IMR-90 (cell line): Measurements from ENCODE around the gene HORMAD2. TPM values are rescaled to one million over a fixed set of nuclear protein-coding genes. Genes with fewer than 3 reads are reported as not detected.

Experiments used
- ATAC-seq: fragments of 200-7000 bp; cut with Tn5 transposase; 2 replicates; pipeline ENCODE4 v1.9.1; 2020; ENCODE audit warnings: low read depth, mild to moderate bottlenecking, moderate library complexity
- BruUV-seq: library from RNA; stranded (reverse); fragments of 400-500 nt; replicated peaks from 2 replicates; lab custom pipeline; 2021; lab: Mats Ljungman, UMichigan
- CTCF ChIA-PET: fragments of 300-600 bp; formaldehyde crosslinking; extraction: SDS; loops from one replicate; lab custom pipeline; 2021; ENCODE audit warnings: antibody characterized with exemption; lab: Yijun Ruan, JAX
- POLR2A ChIA-PET: fragments of 300-600 bp; sonication (Branson Sonifier 250); formaldehyde crosslinking; loops from one replicate; lab custom pipeline; 2022; ENCODE audit warnings: antibody characterized with exemption; ENCODE audit not compliant: unreplicated experiment; lab: Charles Lee
- DNase-seq: peaks from one replicate; pipeline ENCODE4 v3.0.0; 2013
- H2AFZ ChIP-seq: replicated peaks from 2 replicates; pipeline ENCODE3; 2013; ENCODE audit warnings: low read length, mild to moderate bottlenecking; ENCODE audit not compliant: poor library complexity
- H2AK5ac ChIP-seq: 2 replicates; pipeline ENCODE4 v1.6.1; 2013; ENCODE audit warnings: low read depth, low read length, inconsistent platforms
- H2AK9ac ChIP-seq: replicated peaks from 2 replicates; pipeline ENCODE3; 2013; ENCODE audit warnings: mild to moderate bottlenecking, low read depth, low read length, moderate library complexity; ENCODE audit not compliant: poor library complexity
- H2BK120ac ChIP-seq: 2 replicates; pipeline ENCODE4 v1.6.1; 2013; ENCODE audit warnings: low read depth, low read length, inconsistent platforms
- H2BK15ac ChIP-seq: 3 replicates; pipeline ENCODE4 v1.6.1; 2013; ENCODE audit warnings: low read depth, low read length, inconsistent platforms
- H2BK20ac ChIP-seq: 2 replicates; pipeline ENCODE4 v1.6.1; 2013; ENCODE audit warnings: low read depth, mild to moderate bottlenecking, inconsistent platforms, low read length, moderate library complexity
- H2BK5ac ChIP-seq: 2 replicates; pipeline ENCODE4 v1.6.1; 2013; ENCODE audit warnings: mild to moderate bottlenecking, low read depth, low read length, inconsistent platforms; ENCODE audit not compliant: poor library complexity, severe bottlenecking
- H3K14ac ChIP-seq: replicated peaks from 2 replicates; pipeline ENCODE4 v1.6.1; 2013; ENCODE audit warnings: low read depth, low read length, inconsistent platforms
- H3K18ac ChIP-seq: 2 replicates; pipeline ENCODE4 v1.6.1; 2013; ENCODE audit warnings: low read depth, low read length, control low read depth
- H3K23ac ChIP-seq: 2 replicates; pipeline ENCODE4 v1.6.1; 2013; ENCODE audit warnings: low read depth, low read length, inconsistent platforms
- H3K27ac ChIP-seq: 2 replicates; pipeline ENCODE4 v1.5.1; 2013; ENCODE audit warnings: mild to moderate bottlenecking, control low read depth, low read length; ENCODE audit not compliant: insufficient read depth
- H3K27me3 ChIP-seq: 2 replicates; pipeline ENCODE4 v1.6.1; 2013; ENCODE audit warnings: low read length; ENCODE audit not compliant: control insufficient read depth, insufficient read depth
- H3K36me3 ChIP-seq: 2 replicates; pipeline ENCODE4 v1.6.1; 2013; ENCODE audit warnings: low read length, mixed read lengths; ENCODE audit not compliant: control insufficient read depth, insufficient read depth
- H3K4ac ChIP-seq: 2 replicates; pipeline ENCODE4 v1.6.1; 2013; ENCODE audit warnings: low read depth, low read length, inconsistent platforms
- H3K4me1 ChIP-seq: 2 replicates; pipeline ENCODE4 v1.6.1; 2013; ENCODE audit warnings: low read length, mixed read lengths; ENCODE audit not compliant: control insufficient read depth, insufficient read depth
- H3K4me2 ChIP-seq: 2 replicates; pipeline ENCODE4 v1.6.1; 2013; ENCODE audit warnings: low read depth, mild to moderate bottlenecking, control low read depth, low read length, moderate library complexity
- H3K4me3 ChIP-seq: 2 replicates; pipeline ENCODE4 v1.5.1; 2013; ENCODE audit warnings: low read depth, mild to moderate bottlenecking, control low read depth, low read length, moderate library complexity; ENCODE audit not compliant: insufficient read depth
- H3K56ac ChIP-seq: 2 replicates; pipeline ENCODE4 v1.6.1; 2013; ENCODE audit warnings: low read length, inconsistent platforms; ENCODE audit not compliant: insufficient read depth; ENCODE audit errors: extremely low read depth
- H3K79me1 ChIP-seq, 2 experiments: 2 replicates each; pipeline ENCODE4 v1.6.1; 2013; ENCODE audit warnings: low read length in 2 of 2, inconsistent platforms in 1 of 2, low read depth in 1 of 2
- H3K9ac ChIP-seq: 2 replicates; pipeline ENCODE4 v1.6.1; 2013; ENCODE audit warnings: low read depth, low read length, control low read depth
- H3K9me1 ChIP-seq: 2 replicates; pipeline ENCODE4 v1.6.1; 2013; ENCODE audit warnings: low read length, inconsistent platforms; ENCODE audit not compliant: insufficient read depth
- H3K9me3 ChIP-seq: 2 replicates; pipeline ENCODE4 v1.6.1; 2013; ENCODE audit warnings: low read length; ENCODE audit not compliant: control insufficient read depth, insufficient read depth
- H4K20me1 ChIP-seq: 2 replicates; pipeline ENCODE4 v1.6.1; 2013; ENCODE audit warnings: low read length, inconsistent platforms; ENCODE audit not compliant: insufficient read depth
- H4K5ac ChIP-seq: 2 replicates; pipeline ENCODE4 v1.6.1; 2013; ENCODE audit warnings: mild to moderate bottlenecking, low read depth, low read length, control low read depth
- H4K8ac ChIP-seq, 2 experiments: 2 replicates each; pipeline ENCODE4 v1.6.1; 2013; ENCODE audit warnings: low read depth in 2 of 2, low read length in 2 of 2, control low read depth in 1 of 2, inconsistent platforms in 1 of 2
- H4K91ac ChIP-seq: 2 replicates; pipeline ENCODE4 v1.6.1; 2013; ENCODE audit warnings: low read depth, low read length, inconsistent platforms; ENCODE audit not compliant: insufficient read depth
- FOS ChIP-seq: fragments of 150-350 bp; IDR thresholded peaks from 2 replicates; pipeline ENCODE4 v1.6.1; 2016; ENCODE audit warnings: low read depth, low read length
- WGBS, 2 experiments: methylation state at CpG; one replicate each; pipeline versions ENCODE4 v1.1.5 to v1.1.7; 2013; ENCODE audit warnings: missing lambda C conversion rate in 2 of 2; ENCODE audit not compliant: insufficient read length in 1 of 2; ENCODE audit errors: extremely low coverage in 2 of 2; 5-methylcytosine and 5-hydroxymethylcytosine counted together
- dilution Hi-C: fragments of 300-500 bp; cut with HindIII; formaldehyde crosslinking; loops from one replicate; pipeline ENCODE4 v1.14.3; 2018; ENCODE audit warnings: low sequenced_read_pairs; ENCODE audit not compliant: unreplicated experiment
- in situ Hi-C: fragments of 300-500 bp; cut with MboI; formaldehyde crosslinking; loops from 3 replicates; pipeline ENCODE4 v1.14.3; 2019; ENCODE audit warnings: low sequenced_read_pairs, inconsistent platforms, mixed read lengths
- intact Hi-C: fragments of 100-400 bp; cut with micrococcal nuclease; formaldehyde crosslinking; loops from 2 replicates; pipeline ENCODE4 v1.10.0; 2022
- polyA plus RNA-seq, 3 experiments: library from polyadenylated mRNA; depleted of rRNA; stranded (reverse); fragments of >200 nt; gene quantifications; 2 replicates each; pipeline ENCODE4 v1.2.3, GENCODE V29; 2012; ENCODE audit warnings: low replicate concordance in 1 of 3
- total RNA-seq: library from RNA; depleted of rRNA; stranded (reverse); fragments of >200 nt; gene quantifications from 2 replicates; pipeline ENCODE4 v1.2.3, GENCODE V29; 2012; rRNA removed
- TF ChIP-seq, protein P1 (sequence below): fragments of 150-350 bp; IDR thresholded peaks from 2 replicates; pipeline ENCODE4 v1.6.1; 2017; ENCODE audit warnings: mild to moderate bottlenecking, antibody characterized with exemption, low read length, low read depth

HORMAD2 gene
- total and polyA plus RNA-seq, 2 of the 4 experiments (the other 2 are of a cell fraction): not detected

DNA sequence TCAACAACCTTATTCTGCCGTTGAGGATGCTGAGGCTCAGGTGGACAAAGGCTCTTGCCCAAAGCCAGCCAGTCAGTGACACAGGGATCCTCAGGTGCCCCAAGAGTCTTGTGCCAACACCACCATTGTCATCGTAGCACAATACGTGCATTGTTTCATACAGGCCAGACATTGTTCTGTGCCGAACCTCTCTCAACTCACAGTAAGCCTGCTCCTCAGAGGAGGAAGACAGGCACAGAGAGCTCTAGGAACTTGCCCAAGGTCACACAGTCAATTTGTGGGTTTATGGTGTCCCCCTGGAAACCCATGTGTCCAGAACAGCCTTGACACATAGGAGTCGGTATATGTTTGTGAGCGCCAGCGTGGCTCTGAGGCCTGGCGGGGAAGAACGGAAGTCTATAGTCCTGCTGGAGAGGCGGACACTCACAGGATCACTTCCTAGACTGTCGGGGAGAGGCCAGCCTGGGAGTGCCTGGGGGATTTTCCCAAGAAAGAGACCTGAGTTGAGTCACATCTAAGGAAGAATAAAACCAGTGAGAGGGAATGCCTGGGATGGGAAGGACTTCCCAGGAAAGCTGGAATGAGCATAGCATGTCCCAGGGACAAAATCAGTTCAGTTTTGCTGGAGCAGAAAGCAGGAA lies 146.0 kb downstream of the HORMAD2 start:
- no TSS peak for BruUV-seq
- peak overlapping the region; percentile 54; the same call in 2 of the 3 replicates for H2BK15ac ChIP-seq
- H3K4me1 ChIP-seq: peaks cover 13% of the 10 kb centered on the region
- H2AK9ac ChIP-seq: peak overlapping the region; percentile 74
- no peak overlapping the region for H3K18ac ChIP-seq
- H3K4me3 ChIP-seq: no peak overlapping the region
- ChIA-PET CTCF (no interaction called here), POLR2A (no interaction called here)
- H3K27me3 ChIP-seq: no peaks in the 10 kb centered on the region
- H3K56ac ChIP-seq: no peak overlapping the region
- peak overlapping the region; percentile 69 for H4K91ac ChIP-seq
- peak overlapping the region; percentile 5 for H2AFZ ChIP-seq
- no peaks in the 10 kb centered on the region for H3K79me1 ChIP-seq
- peak overlapping the region; percentile 56 for H2BK120ac ChIP-seq
- 0 out of 2 replicates have a peak, but pooled peaks cover 6% of the 10 kb centered on the region for H3K9me1 ChIP-seq
- intact Hi-C loops: no loop called here
- ATAC-seq (no peak), DNase-seq (peak; percentile 56)
- H4K8ac ChIP-seq: peak overlapping the region in 1 of 2 experiments; percentile 21; a peak in 1 of 4 replicates
- H4K5ac ChIP-seq: no peak overlapping the region
- 0 out of 2 replicates have a peak overlapping the region, but pooled peaks have one; percentile 6 for H3K14ac ChIP-seq
- no peak overlapping the region for H3K27ac ChIP-seq
- peaks cover 7% of the 10 kb centered on the region for H3K9me3 ChIP-seq
- in situ Hi-C loops: no loop called here
- TF ChIP-seq, protein P1, sequence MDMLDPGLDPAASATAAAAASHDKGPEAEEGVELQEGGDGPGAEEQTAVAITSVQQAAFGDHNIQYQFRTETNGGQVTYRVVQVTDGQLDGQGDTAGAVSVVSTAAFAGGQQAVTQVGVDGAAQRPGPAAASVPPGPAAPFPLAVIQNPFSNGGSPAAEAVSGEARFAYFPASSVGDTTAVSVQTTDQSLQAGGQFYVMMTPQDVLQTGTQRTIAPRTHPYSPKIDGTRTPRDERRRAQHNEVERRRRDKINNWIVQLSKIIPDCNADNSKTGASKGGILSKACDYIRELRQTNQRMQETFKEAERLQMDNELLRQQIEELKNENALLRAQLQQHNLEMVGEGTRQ: no peak
- TF ChIP-seq FOS: no peak
- H2BK5ac ChIP-seq: no peak overlapping the region
- H3K36me3 ChIP-seq: no peaks in the 10 kb centered on the region
- peak overlapping the region; percentile 33; the same call in 1 of the 2 replicates for H2BK20ac ChIP-seq
- H4K20me1 ChIP-seq: no peaks in the 10 kb centered on the region
- H3K4ac ChIP-seq: peak overlapping the region; percentile 50
- H3K9ac ChIP-seq: no peak overlapping the region
- no peak overlapping the region for H3K23ac ChIP-seq
- WGBS, 2 experiments: 93% methylated on average over 7 of the region's 11 CpGs; no CpG with 5 or more reads in 1 of the 2 experiments
- H3K4me2 ChIP-seq: no peak overlapping the region
- dilution Hi-C loops: no loop called here
- H2AK5ac ChIP-seq: peak overlapping the region; percentile 89

Other genes with a start within 250 kb of the HORMAD2 start
- gene ASCC2, start 242.2 kb upstream of the HORMAD2 start, total RNA-seq: 38.6 and 40.0 TPM in 2 replicates
- gene ASCC2, start 242.2 kb upstream of the HORMAD2 start, polyA plus RNA-seq (2012; rRNA removed): 62.2 and 69.3 TPM in 2 replicates
- 26.1 and 29.4 TPM in 2 replicates for gene MTMR3, start 197.3 kb upstream of the HORMAD2 start, total RNA-seq
- gene MTMR3, start 197.3 kb upstream of the HORMAD2 start, polyA plus RNA-seq (2012; rRNA removed): 21.3 and 22.3 TPM in 2 replicates
- gene LIF, start 166.3 kb downstream of the HORMAD2 start, total RNA-seq: 79.4 and 130 TPM in 2 replicates
- 203 and 214 TPM in 2 replicates for gene LIF, start 166.3 kb downstream of the HORMAD2 start, polyA plus RNA-seq (2012; rRNA removed)
- gene OSM, start 186.4 kb downstream of the HORMAD2 start, total RNA-seq: not detected in 2 replicates
- not detected in 2 replicates for gene OSM, start 186.4 kb downstream of the HORMAD2 start, polyA plus RNA-seq (2012; rRNA removed)
- 10.6 and 11.7 TPM in 2 replicates for gene CASTOR1, start 209.0 kb downstream of the HORMAD2 start, total RNA-seq
- gene CASTOR1, start 209.0 kb downstream of the HORMAD2 start, polyA plus RNA-seq (2012; rRNA removed): 23.5 and 26.9 TPM in 2 replicates
- 16.3 and 18.9 TPM in 2 replicates for gene TBC1D10A, start 246.5 kb downstream of the HORMAD2 start, total RNA-seq
- 33.1 and 34.4 TPM in 2 replicates for gene TBC1D10A, start 246.5 kb downstream of the HORMAD2 start, polyA plus RNA-seq (2012; rRNA removed)